HCT116 (cell line): ENCODE results near the gene INTS2.

ENCODE experiments used
- MAX ChIP-seq: IDR thresholded peaks from 2 replicates; pipeline ENCODE4 v1.6.1; 2012
- RAD21 ChIP-seq: IDR thresholded peaks from 2 replicates; pipeline ENCODE4 v1.6.1; 2012; ENCODE audit warnings: low read depth, mild to moderate bottlenecking
- REST ChIP-seq: IDR thresholded peaks from 2 replicates; pipeline ENCODE4 v1.6.1; 2012; ENCODE audit warnings: low read depth
- ZFX ChIP-seq: fragments of 450-650 bp; IDR thresholded peaks from 2 replicates; pipeline ENCODE4 v1.6.1; 2017

- TF ChIP-seq REST (no peak), RAD21 (no peak), ZFX (no peak), MAX (no peak)
Measured at GRCh38 chr17:61843435-61843834, 84.3 kb downstream of the INTS2 start.
